Activated CD8-positive, alpha-beta memory T cell treated with anti-CD3 and anti-CD28 coated beads for 1 hour (primary cell): ENCODE data around the gene ENKD1.

Source experiments
- DNase-seq, 2 donors: peaks; one replicate each; pipeline ENCODE4 v3.0.0-alpha.2; 2020; ENCODE audit warnings: low read depth in 1 of 2; ENCODE audit errors: extremely low read depth in 1 of 2

The ENKD1 gene

GRCh38 chr16:67664258-67664657, 2.3 kb downstream of the ENKD1 start:
- no peak for DNase-seq

DNA sequence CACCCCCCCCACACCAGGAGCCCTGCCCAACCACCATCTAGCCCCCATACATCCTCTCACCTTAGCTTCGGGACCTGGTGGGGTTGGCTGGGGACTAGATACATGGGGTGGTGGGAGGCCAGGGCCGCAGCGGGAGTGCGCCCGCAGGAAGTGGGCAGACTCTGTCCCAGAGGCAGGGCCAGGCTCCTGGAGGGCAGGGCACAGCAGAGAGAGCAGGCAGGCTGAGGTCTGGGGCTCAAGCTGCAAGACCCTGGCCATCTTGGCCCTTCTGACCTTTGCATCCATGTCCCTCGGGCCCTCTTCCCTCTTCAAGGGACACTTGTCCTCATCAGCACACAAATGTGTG, 2.7 kb downstream of the ENKD1 start:
- DNase-seq, result no peak

DNA sequence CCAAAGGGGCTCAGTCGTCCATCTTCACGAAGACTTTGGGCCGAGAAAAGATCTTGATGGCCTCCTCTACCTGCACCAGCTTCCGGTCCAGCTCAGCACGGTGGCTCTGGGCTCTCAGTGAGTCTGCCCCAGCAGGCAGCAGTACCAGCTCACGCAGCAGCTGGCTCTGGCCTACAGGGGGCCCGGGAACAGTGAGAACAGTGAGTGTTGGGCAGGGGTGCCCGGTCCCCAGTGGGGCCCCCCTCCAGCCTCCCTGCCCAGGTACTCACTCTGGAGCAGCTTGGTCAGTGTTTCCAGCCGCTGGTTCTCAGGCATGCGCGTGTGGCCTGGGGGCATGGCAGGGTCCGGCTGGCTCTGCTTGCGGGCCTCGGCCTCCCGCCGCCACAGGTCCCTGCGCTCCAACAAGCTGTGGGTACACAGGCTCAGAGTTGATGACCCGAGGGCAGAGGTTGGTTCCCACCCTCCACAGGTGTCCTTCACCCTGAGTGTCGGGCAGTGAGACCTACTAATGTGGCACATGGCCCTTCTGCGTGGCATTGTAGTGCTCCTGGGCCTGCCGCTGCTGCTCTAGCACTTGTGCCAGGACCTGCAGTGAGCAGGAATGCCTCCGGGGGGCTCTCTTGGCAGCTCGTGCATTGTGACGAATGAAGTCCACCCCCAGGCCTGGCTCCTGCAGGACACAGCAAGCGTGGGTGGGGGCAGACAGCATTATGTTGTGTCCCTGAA, 3.2 kb downstream of the ENKD1 start:
- no peak for DNase-seq

DNA sequence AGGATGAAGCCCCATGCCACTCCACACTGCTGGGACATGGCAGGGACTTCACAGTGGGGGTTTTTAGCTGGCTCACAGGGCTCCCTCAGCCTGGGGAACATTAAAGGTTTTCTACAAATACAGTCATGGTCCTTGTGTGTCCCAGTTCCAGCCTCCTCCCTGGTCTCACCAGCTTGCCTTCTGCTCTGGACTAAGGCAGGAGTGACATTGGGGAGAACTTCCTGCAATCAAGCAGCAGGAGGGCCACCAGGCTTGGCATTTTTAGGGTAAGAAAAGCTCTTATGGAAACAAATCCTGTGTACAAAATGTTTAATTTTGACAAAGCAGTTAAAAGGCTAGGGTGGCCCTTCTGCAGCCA, 3.9 kb downstream of the ENKD1 start:
- no peak for DNase-seq

DNA sequence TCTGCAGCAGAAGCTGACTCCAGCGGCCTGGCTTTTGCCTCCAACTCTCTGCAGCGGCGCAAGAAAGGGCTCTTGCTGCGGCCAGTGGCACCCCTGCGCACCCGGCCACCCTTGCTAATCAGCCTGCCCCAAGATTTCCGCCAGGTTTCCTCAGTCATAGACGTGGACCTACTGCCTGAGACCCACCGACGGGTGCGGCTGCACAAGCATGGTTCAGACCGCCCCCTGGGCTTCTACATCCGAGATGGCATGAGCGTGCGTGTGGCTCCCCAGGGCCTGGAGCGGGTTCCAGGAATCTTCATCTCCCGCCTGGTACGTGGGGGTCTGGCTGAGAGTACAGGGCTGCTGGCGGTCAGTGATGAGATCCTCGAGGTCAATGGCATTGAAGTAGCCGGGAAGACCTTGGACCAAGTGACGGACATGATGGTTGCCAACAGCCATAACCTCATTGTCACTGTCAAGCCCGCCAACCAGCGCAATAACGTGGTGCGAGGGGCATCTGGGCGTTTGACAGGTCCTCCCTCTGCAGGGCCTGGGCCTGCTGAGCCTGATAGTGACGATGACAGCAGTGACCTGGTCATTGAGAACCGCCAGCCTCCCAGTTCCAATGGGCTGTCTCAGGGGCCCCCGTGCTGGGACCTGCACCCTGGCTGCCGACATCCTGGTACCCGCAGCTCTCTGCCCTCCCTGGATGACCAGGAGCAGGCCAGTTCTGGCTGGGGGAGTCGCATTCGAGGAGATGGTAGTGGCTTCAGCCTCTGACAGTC, 4.5 kb downstream of the ENKD1 start:
- no peak for DNase-seq

- no peak for DNase-seq
Observed at GRCh38 chr16:67661101-67661761, 5.3 kb downstream of the ENKD1 start.

DNA sequence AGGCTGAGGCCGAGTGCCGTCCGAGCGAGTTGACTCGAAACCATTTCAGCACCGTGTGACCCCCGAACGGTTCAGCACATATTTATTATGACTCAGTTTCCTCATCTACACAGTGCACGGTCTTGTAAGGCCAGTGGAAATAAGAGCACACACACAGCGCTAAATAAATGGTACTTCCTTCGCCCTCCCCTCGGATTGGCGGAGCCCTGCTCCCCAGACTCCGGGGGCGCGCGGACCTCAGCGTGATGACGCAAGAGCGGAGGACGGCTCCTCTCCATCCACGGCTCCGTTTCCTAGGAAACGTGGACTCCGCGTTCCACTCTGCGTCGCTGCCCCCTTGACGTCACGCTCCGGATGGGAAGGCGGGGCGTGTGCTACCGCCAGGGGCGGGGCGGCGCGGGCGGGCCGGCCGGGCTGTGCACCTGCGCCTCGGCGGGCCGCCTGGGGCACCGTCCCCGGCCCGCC, 6.0 kb downstream of the ENKD1 start, which contains the start of gene PARD6A:
PARD6A (plus strand) TSS at position 397 of the 465 bp plus-strand sequence. CDS start 79 bp downstream, outside the sequence.
- DNase-seq, result peak; percentile 86 to 87

DNA sequence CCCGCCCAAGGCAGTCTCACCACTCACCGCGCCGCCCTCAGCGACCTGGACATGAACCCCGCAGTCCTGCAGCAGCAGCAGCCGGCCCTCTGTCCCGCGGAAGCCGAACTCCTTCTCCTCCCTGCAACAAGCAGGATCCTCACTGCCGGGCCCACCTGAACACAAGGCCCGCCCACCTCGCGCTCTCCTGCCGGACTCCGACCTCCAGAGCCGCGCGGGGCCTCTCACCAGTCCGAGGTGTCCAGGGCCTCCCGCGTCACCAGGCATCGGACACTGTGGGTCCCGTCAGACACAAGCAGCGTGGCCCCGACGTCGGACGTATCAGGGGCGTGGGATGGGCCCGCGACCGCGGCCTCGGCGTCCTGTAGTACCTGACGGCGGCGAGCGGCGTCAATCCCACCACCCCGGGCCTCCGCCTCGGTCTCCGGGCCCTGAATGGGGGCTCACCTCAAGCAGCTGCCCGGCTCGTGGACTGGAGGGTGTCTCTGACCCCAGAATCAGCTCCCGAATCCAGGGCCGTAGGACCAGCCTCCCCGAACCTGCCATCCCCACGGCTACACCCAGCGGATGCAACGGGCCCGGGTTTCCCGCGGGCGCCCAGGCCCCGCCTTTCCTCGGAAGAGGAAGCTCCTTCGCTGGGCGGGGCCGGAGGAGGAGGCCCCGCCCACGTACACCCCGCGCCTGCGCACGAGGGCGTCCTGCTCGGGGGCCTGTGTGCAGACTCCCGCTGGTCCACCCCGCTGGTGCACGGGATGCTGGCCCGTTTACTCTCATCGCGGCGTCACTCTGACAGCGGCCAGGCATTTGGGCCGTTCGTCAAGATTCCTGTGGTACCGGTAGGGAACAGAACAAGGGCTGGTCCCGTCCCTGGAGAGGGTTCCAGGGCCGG, 6.6 kb downstream of the ENKD1 start, which contains the start of gene ACD:
ACD (minus strand) TSS at position 586 of the 889 bp plus-strand sequence; CDS start at position 546, 40 bp downstream.
- peak; percentile 66 to 91 for DNase-seq

DNA sequence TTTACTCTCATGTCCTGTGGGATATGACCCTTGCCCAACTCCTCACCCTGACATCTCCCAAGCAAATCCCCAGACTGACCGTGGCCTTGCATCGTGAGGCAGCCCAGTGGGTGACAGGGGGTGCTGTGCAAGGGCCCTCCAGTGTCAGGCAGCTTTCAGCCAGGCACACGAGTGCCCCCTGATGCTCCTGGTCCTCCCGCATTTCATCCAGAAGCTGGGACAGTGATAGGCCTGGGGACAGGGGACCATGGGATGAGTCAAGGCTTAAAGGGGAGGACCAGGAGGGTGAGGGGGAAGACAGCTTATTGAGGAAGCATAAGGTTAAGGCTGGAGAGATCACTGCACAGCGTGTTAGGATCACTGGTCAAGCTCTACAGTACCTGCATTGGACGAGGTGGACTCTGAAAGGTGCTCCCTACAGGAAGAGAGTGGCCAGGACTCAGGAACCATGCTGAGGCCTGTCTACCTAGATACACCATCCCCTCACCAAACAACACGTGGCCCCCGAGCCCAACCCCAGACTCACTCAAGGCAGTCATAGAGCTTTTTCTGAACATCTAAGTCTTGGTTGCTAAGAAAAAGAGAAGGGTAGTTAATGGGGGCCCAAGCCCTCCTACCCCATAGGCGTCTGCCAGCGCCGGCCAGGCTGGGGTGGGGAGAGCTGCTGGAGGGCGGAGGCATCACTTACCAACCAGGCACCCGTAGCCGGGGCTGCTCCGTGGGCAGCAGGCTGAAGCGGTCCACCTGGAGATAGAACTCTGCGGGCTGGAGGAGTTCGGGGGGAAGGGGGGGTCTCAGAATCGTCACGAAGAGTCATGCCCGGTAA, 7.5 kb downstream of the ENKD1 start:
- DNase-seq, result no peak

GRCh38 chr16:67657751-67658518, 8.6 kb downstream of the ENKD1 start:
- no peak for DNase-seq

DNA sequence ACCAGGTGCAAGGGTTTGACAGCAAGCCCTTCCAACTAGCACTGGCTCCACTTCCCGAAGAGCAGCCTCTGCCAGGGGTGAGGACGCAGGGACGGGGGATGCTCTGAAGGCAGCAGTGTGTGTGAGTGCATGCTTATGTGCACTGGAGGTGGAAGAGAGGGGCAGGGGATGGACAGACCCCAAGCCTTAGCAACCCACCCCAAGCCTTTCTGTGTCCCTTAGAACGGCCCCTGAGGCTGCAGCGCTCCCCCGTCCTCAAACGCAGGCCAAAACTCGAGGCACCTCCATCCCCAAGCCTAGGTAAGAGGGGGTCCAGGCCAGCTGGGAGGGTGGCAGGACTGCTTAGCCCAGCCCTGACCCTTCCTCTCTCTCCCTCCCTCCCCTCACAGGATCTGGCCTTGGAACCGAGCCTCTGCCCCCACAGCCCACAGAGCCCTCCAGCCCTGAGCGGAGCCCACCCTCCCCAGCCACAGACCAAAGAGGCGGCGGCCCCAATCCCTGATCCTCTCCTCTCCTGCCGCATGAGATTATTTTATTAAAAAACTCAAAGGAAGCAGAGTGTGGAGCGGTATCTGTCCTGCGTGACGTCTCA, 9.4 kb downstream of the ENKD1 start:
- DNase-seq, result no peak

- no peak for DNase-seq
Observed at GRCh38 chr16:67656344-67657016, 10.1 kb downstream of the ENKD1 start.

- DNase-seq, result no peak
Observed at GRCh38 chr16:67655363-67655762, 11.2 kb downstream of the ENKD1 start.

GRCh38 chr16:67654403-67654911, 12.1 kb downstream of the ENKD1 start:
- DNase-seq, result no peak

GRCh38 chr16:67653789-67654402, 12.7 kb downstream of the ENKD1 start:
- no peak for DNase-seq

DNA sequence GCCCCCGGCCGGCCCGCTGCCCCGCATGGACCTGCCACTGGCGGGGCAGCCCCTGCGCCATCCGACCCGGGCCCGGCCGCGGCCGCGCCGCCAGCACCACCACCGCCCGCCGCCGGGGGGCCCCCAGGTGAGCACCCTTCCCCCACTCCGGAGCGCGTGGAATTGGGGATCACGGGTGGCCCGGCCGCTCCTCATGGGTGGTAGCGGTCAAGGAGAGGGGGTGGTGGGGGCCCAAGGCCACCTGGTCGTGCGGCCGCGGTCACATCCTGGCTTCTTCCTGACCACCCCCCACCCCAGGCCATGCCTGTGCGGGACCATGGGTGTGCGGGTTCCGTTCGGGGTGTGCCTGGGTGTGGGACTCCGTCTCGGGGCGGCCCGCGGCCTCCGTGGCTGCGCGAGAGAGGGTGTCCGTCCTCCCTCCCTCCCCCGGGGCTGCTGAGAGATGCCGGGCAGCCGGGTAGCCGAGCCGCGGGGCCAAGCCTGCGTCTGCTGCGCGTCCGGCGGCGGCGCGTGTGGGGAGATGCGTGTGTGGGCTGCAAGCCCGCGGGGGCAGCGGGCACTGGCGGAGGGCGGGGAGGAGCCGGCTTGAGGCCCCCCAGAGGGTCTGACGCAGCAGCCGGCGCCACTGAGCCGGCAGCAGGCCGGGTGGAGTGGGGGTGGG, 13.3 kb downstream of the ENKD1 start:
- no peak for DNase-seq

- DNase-seq, result no peak
Observed at GRCh38 chr16:67652578-67653127, 13.9 kb downstream of the ENKD1 start.
